ENCODE results near the gene SHPK.

GRCh38 chr17:3636154-3636907 is at the start of gene SHPK, which contains the start of gene CTNS:
- TF ChIP-seq CTCF (IDR thresholded peaks at IDR 0.05): no peak
- TF ChIP-seq POLR2A (IDR thresholded peaks at IDR 0.05): peak in 2 of 4 donors; percentile 14 to 39
- TF ChIP-seq EP300 (IDR thresholded peaks at IDR 0.05): no peak
